Activated T-cell treated with anti-CD3 and anti-CD28 coated beads for 24 hours (primary cell): ENCODE data around the gene RASGRP1.
A peak's percentile ranks its signal among the peaks of the same experiment; 100 is the strongest.

Source experiments
- DNase-seq: peaks from one replicate; pipeline ENCODE4 v3.0.0-alpha.2; 2020; ENCODE audit warnings: low read depth

RASGRP1 gene

DNA sequence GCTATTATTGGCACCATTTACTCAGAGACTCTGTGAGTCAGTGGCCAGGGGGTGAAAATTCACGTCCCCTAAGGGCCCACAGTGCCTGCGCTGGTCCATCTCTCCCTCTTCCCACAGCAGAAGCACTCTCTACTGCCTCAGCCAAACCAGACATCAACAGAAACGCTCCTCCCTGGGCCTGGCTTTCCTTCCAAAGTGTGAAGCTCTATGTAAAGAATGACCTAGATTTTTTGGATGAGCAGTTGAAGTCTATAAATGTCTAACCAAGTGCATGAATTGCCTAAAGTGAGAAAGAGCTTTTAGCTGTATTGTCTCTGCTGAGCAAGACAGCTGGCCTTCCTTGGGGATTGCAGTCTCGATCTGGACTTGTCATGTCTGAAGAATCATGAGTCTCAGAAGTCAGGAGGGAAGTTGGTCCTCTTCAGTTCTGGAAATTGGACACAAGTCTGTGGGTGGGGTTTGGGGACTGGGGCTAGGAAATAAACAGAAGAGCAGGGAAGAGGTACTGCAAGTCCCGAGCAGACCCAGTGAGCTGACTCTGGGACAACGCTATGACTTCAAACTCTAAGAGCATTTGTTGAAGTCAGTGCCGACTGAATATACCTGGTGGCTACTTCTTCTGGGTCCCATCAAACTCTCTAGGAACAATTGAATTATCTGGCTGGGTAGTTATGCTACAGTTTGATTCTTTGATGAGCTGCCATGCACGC lies 29.0 kb downstream of the RASGRP1 start:
- no peak for DNase-seq

DNA sequence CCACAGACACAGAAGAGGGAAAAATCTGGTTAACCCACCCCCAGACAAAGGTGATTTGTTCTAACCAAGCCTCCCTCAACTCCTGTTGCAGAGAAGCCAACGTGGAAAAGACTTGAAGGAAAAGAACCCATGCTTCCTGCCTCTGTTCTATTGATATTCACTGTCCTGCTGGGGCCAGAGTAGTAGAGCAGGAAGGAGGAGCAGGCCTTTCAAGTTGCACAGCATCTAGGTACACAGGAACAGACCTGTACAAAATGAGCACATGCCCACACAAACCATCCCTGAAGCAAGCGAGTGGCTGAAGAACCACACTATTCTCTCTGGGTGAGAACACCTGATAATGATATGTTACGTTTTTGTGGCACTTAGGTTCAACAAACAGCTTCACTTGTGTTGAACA lies 29.9 kb downstream of the RASGRP1 start:
- DNase-seq, result no peak

DNA sequence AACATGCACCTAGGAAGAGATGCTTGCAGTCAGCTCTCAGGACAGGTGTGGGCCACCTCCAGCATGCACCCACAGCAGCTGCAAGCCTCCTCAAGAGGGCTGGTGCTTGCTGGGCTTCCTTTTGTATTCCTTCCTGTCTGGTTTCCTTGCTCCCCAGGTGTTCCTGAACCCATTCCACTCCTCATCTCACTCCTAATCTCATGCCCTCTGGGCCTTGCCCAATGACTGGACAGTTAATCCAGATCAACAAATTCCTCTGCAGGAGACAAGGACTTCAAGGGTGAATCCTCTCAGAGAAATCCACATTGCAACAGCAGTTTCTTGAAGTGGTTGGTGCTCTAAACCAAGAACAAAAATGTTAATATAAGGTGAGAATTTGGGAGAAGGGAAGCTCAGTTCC lies 30.7 kb downstream of the RASGRP1 start:
- no peak for DNase-seq

DNA sequence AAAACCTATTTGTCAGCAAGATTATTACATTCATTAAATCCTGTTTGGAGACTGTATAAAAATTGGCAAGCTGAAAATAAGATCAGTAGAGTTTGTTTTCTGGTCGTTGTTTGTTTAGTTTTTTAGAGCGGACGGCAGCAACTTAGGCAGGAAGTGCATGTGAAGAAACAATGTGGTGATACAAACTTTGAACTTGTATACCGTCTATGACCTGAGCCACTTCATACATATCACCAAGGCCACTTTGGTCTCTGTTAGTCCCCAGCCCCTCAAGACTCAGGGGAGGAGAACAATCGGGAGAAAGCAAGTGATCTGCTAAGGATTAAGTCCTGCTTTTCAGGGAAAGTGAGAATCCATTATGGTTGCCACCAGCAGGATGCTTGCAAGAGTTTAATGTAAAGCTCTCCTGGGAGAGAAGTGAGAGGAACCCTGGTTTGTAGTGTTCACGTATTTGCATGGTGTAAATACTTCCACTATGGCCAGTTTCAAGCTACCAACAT lies 31.1 kb downstream of the RASGRP1 start:
- no peak for DNase-seq

DNA sequence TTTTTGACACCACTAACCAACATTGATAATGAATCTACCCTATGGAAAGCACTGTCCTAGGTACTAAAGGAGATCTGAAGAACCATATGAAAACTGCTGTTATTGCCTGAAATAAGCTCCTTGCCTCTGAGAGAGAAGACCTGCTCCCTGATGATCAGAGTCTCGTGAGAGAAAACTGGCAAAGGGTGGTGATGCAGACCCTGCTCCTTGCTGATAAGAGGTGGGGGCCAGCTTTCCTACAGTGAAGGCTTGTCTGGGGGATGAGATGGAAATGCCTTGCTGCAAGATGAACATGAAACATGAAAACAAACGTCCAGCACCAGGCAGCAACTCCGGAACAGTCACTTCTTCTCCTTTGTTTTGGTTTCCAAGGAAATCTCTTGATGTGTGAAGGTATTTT lies 31.9 kb downstream of the RASGRP1 start:
- no peak for DNase-seq

DNA sequence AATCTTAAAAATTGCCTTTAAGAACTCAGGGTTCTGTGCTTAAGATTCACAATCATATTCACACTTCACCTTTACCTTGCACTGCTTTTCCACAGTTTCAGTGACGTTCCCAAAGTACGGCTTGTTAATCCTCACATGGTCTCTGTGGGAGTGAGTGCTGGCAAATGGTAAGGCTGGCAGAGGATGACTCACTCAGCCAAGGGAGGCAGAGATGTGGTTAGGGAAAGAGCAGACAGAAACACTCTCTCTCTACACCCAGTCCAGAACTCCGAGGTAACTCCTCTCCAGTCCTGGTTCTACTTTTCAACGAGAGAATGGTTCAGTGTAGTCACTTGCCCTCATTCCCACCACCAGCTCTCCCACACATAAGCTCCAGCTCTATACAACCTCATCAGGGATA lies 33.1 kb downstream of the RASGRP1 start:
- no peak for DNase-seq

DNA sequence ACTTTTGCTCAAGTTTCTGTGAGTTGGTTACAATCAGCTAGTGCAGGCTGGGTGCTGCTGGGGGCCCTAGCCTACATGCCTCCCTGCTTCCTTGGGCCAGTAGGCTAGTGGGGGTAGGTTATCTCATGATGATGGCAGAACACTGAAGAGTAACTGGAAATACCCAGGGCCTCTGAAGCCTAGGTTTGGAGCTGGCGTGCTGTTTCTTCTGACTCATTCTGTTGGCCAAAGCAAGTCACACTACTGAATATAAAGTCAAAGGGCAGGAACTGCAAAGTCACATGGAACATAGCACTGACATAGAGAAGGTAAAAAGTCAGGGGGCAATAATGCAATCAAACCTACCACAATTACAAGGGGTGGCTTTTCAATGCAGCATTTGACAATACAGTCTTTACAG lies 34.5 kb downstream of the RASGRP1 start:
- DNase-seq, result peak; percentile 15

DNA sequence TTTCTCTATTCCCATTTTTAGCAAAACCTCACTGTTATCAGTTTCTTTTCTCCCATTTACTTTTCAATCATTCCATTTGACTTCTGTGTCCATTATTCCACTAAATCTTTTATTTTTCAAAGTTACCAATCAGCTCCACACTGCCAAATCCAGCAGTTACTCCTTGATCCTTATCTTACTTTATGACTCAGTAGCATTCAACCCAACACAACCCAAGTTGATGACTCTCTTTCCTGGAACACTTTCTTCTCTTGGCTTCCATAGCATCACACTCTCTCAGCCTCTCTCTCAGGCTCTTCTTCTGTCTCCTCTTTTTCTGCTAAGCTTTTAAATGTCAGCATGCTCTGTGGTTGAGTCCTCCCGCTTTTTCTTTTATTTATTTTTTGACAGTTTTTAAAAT lies 36.3 kb downstream of the RASGRP1 start:
- DNase-seq, result no peak

DNA sequence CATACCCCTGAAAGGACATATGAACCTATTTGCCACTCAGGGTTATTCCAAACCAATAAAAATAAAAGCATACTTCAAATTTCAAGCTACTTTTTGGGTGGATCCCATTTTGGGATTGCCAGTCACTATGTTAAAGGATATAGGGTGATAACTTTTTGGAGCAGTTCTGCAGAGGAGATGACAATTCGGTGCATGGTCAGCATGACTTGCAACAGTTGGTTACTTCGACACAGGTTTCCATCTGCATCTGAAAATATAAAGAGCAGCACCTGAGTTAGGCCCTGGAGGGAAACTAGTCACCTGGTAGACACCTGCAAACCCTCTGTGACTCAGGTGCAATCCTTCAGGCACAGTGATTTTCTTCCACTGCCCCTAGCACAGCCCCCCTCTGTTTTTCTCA lies 38.5 kb downstream of the RASGRP1 start:
- no peak for DNase-seq

DNA sequence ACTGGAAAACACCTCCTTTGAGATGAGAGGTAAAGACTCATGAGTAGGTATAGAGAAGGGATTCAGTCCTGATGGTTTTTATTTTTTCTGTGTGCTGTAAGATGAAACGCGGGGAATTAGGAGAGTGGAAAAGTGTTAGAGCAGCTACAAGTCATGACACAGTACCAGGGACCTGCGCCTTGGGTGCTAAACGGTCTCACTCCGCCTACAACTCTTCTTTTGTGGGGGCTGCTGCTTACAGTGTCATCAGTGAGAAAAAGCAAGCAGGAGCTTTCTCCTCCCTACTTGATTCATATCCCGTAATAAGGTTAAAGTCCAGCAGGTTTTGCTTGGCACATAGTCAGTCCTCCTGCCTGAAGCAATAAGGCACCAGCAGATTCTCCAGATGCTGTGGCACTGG lies 39.1 kb downstream of the RASGRP1 start:
- no peak for DNase-seq

DNA sequence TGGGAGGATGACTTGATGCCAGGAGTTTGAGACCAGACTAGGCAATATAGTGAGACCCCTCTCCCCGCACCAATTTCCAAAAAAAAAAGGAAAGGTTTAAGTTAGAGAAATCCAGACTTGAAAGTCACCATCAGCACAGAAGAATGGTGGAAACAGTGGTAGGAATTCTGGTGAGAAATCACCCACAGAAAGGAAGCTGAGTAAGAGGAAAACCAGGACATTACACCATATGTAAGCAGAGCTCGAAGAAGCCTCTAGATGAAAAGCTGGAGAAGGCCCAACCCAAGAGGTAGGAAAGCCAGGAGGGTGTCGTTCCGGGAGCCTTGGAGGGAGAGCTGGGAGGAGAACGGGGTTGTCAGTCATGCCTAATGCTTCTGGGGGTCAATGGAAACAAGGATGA lies 40.5 kb downstream of the RASGRP1 start:
- no peak for DNase-seq

DNA sequence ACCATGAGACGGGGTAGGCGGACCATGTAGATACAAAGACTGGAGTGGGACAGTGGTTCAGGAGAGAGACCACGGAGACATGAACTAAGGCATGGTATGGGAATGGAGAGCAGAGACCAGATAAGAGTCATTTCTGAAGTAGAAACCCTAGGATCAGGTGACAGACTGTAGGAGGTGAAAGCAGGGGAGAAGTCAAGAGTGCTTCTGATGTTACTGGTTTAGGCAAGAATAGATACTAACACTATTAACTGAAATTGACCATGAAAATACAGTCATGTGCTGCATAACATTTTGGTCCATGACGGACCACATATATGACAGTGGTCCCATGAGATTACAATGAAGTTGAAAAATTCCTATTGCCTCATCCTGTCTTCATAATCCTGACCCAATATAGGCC lies 41.7 kb downstream of the RASGRP1 start:
- no peak for DNase-seq

DNA sequence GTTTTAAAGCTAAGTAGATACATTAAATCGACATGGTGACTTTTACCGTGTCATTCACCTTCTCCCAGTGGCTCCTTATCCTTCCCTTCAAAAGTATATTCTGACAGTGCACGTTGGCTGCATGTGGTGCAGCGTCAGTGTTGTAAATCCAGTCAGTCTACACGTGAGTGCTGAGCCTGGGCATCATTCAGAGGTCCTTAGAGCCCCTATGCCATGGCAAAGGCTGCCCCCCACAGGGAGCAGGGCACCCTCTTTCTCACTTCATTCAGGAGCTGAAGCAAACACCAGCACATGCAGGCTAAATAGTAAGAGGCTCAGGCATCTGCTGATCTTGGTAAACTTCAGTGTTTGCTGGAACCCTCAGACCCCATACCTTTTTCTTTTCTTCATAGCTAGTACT lies 43.3 kb downstream of the RASGRP1 start:
- DNase-seq, result no peak

DNA sequence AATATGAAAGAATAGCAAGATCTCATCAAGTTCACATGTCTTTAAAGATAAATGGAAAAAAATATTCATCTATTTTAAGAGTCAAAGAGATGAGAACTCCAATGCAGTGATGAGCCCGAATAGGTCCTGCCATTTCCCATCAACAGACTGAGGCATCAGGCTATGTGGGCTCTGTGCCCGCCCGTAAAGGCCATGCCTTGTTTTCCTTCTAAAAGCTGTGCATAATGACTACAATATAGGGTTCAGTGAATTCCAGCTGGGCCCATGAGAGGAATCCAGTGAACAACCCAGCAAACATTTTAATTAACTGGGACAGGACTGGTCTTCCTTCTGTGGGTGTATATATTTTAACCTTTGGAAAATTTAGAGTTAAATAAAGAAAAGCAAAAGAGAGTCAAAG lies 44.6 kb downstream of the RASGRP1 start:
- DNase-seq, result no peak

DNA sequence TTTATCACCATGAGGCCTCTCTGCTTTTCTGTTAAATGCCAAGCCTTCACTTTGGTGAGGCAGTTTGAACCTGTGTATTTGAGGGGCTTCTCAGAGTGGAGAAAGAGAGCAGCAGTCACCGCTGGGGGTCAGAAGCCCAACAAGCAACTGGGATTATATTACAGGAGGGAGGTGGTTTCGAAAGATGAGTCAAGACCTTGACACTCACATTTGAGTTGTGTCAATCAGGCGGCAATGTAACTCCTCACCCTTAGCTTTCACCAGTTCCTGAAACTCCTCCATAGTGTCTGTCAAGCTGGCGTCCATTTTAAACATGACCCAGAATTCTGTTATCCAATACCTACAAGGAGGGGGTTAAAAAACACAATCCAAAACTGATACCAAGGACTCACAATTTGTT lies 46.5 kb downstream of the RASGRP1 start:
- no peak for DNase-seq

DNA sequence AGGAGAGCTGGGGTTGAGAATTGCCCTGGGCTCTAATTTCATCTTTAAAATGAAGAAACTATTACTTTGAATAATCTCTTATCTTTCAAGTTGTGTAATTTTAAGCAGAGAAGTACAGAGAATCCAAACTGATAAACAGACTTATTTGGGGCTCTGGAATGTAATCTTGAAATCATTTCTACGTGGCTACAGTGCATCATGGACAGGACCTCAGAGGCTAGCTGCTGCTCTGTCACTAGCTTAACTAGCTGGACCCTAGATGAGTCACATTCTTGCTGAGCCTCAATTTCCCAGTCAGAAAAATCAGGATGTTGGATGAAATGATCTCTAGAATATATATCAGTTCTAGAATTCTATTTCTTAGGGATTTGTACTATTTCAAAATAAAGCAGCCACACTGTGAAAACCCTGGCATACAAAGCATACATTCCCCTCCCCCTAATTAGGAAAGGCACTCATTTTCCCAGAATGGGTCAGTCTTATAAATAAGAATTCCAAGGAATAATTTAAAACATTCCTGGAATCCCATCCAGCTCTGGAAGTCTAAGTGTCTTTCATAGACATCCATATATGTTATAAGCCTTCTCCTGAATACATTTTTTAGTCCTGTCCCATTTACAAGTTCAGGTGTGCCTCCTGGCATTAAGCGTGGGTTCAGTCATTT lies 47.2 kb downstream of the RASGRP1 start:
- DNase-seq, result no peak

DNA sequence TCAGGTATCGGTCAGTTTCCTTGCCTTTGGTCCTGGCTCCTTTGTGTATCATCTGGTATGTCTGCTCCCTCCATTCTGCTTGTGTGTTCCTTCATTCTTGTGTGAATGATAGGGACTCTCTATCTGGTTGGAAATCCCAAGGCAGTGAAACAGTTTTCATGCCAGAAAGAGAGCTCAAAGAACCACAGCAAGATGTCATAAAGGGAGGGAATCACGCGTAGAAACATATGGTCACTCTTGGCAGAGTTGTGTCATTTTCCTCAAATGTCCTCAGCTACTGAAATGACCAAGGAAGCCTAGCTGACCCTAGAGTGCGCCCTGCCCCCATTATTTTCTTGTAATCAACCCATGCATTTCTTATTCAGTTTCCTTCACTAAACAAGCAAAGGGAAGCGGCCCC lies 48.0 kb downstream of the RASGRP1 start:
- no peak for DNase-seq

DNA sequence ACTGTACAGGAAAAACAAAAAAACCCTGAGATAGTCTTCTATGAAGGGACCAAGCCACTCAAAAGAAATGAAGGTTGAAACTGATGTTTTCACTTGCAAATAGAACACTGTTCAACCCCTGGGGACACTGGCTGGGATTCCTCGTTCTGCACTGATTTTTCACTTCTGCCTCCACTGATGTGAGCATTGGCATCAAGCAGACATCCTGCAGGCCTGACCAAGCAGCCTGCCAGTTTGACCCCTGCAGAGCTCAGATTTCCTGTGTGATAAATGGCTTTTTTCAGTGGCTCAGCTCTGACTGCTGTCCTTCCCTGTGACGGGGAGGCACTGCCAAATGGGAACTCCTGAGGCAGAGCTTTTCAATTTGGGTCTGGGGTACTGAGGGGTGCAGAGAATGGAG lies 50.0 kb downstream of the RASGRP1 start:
- no peak for DNase-seq

DNA sequence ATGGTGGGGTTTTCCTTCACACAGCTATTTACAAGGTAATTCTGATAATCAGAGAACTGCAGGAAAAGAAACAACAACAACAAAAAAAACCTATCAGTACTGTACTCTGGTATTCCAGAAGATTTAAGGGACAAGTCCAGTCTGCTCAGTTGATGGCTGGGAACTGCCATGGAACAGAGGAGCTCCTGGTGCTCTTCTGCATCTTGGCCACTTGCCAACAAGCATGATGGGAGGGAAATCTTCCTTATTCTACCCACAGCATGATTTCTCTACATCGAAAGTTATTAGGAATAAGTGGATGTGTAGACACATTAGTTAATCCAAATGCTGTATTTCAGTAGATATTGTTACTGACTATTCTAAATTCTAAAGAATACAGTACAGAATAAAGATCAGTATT lies 51.7 kb downstream of the RASGRP1 start:
- no peak for DNase-seq

DNA sequence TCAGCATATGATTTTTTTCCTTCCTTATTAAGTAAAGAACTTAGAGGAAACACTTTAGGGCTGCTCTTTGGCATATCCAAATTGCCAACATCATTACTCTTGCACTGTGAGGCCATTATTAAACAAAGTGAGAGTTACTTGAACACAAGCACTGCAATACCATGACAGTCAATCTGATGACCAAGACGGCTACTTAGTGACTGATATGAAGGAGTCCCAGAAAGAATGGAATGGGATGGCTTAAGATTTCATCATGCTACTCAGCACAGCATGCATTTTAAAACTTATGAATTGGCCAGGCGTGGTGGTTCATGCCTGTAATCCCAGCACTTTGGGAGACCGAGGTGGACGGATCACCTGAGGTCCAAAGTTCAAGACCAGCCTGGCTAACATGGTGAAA lies 55.5 kb downstream of the RASGRP1 start:
- DNase-seq, result no peak

DNA sequence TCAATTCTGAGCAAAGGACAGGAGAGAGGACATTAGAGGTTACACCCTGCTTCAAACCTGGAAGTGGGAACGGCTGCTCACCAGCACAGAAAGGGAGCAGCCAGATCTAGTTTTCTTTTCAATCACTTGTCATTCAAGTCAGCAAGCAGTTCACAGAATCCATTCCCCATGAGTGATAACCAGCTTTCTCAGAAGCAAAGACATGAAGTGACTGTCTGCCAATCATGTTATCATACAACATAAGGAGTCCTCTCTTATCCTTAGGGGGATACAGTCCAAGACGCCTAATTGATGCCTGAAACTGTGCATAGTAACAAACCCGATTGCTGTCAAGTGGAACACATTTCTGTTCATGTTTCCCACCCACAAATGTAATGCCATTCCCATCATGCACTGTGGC lies 56.0 kb downstream of the RASGRP1 start:
- no peak for DNase-seq

DNA sequence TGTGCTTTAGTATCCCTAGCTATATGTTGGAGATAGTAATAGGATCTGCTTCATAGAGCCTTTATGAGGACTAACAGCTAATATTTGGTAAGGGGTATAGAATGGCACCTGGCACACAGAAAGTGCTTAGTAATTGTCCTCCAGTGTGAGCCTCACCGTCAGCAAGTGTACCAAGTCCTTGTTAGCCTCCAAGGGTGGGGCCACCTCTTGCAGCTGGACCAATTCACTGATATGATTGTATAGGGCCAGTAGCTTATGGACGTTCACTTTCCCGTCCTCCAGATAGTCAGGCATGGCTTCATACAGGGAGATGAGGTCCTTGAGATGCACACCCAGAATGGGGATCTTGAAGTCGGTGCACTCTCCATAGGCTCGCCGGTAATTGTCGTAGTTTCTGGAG lies 57.0 kb downstream of the RASGRP1 start:
- DNase-seq, result no peak

DNA sequence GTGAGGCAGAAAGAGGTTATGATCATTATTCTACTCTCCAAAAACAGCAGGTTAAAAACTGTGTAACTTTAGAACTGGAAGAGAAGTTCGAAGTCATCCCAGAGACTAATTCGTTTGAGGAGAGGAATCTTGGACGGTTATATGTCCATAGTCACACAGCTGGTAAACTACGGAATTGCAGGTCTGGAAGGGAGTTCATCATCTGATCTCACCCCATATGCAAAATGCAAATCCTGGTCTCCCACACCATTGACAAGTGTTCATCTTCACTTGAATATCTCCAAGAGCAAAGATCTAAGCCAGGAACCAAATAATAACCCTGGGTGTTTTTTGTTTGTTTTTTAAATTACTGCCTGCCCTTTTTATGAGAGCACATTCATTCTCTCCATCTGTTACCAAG lies 57.6 kb downstream of the RASGRP1 start:
- no peak for DNase-seq
